B cell (primary cell): ENCODE data around the gene PC. TPM values are rescaled to one million over a fixed set of nuclear protein-coding genes. Genes with fewer than 3 reads are reported as not detected.

Source experiments
- ATAC-seq: fragments of 200-7000 bp; cut with Tn5 transposase; one replicate; pipeline ENCODE4 v1.10.0; 2021; ENCODE audit warnings: low read depth, mild to moderate bottlenecking, moderate number of reproducible peaks, moderate library complexity
- CTCF ChIA-PET: fragments of 350-600 bp; sonication (Branson Sonifier 250); formaldehyde crosslinking; loops from one replicate; lab custom pipeline; 2021; ENCODE audit warnings: antibody characterized with exemption, inconsistent platforms; lab: Charles Lee
- POLR2A ChIA-PET: fragments of 350-600 bp; sonication (Branson Sonifier 250); formaldehyde crosslinking; loops from one replicate; lab custom pipeline; 2021; ENCODE audit warnings: antibody characterized with exemption; lab: Charles Lee
- DNase-seq: peaks from one replicate; pipeline ENCODE4 v3.0.0; 2013
- H2AFZ ChIP-seq: 2 replicates; pipeline ENCODE4 v1.6.1; 2012; ENCODE audit warnings: mild to moderate bottlenecking, low read depth, low read length; ENCODE audit not compliant: insufficient read depth, poor library complexity, severe bottlenecking
- H3K27ac ChIP-seq, 2 donors: 1 replicate in 1 of 2; 2 replicates in 1 of 2; pipeline ENCODE4 v1.5.1; 2012 to 2013; ENCODE audit warnings: low read length in 2 of 2, mild to moderate bottlenecking in 2 of 2, moderate library complexity in 1 of 2
- H3K27me3 ChIP-seq, 4 experiments: fragments of 200-600 bp in 1 of 4; sonication (generic) in 1 of 4; replicated peaks in 1 of 4; 1 replicate in 2 of 4; 2 replicates in 2 of 4; pipeline versions ENCODE4 v1.6.1 to v1.7.0; 2013 to 2016; ENCODE audit warnings: low read length in 3 of 4, mild to moderate bottlenecking in 2 of 4, mixed read lengths in 1 of 4, moderate library complexity in 1 of 4; ENCODE audit not compliant: insufficient read depth in 4 of 4, control insufficient read depth in 3 of 4; ENCODE audit errors: control extremely low read depth in 1 of 4
- H3K36me3 ChIP-seq, 2 experiments: replicated peaks in 1 of 2; 1 replicate in 1 of 2; 2 replicates in 1 of 2; pipeline versions ENCODE4 v1.6.1 to v1.7.1; 2013; ENCODE audit warnings: low read length in 1 of 2; ENCODE audit not compliant: insufficient read depth in 2 of 2, control insufficient read depth in 1 of 2; ENCODE audit errors: control extremely low read depth in 1 of 2, extremely low read depth in 1 of 2
- H3K4me1 ChIP-seq, 2 donors: fragments of 200-600 bp in 1 of 2; sonication (generic) in 1 of 2; 1 replicate in 1 of 2; 2 replicates in 1 of 2; pipeline versions ENCODE4 v1.5.1 to v1.6.1; 2013 to 2017; ENCODE audit warnings: low read length in 2 of 2; ENCODE audit not compliant: control insufficient read depth in 2 of 2, insufficient read depth in 2 of 2
- H3K4me2 ChIP-seq: replicated peaks from 2 replicates; pipeline ENCODE3; 2012; ENCODE audit warnings: mild to moderate bottlenecking, low read depth, low read length; ENCODE audit not compliant: poor library complexity, severe bottlenecking
- H3K4me3 ChIP-seq, 5 experiments: fragments of 200-600 bp in 1 of 5; sonication (generic) in 1 of 5; 1 replicate in 3 of 5; 2 replicates in 2 of 5; pipeline versions ENCODE4 v1.5.1 to v1.7.0; 2011 to 2016; ENCODE audit warnings: low read length in 4 of 5, mild to moderate bottlenecking in 4 of 5, low read depth in 2 of 5, control low read depth in 1 of 5, moderate library complexity in 1 of 5; ENCODE audit not compliant: insufficient read depth in 1 of 5; ENCODE audit errors: control extremely low read depth in 1 of 5, extremely low read depth in 1 of 5
- H3K79me2 ChIP-seq: fragments of 200-600 bp; sonication (generic); one replicate; pipeline ENCODE4 v1.6.0; 2016; ENCODE audit warnings: low read length; ENCODE audit not compliant: control insufficient read depth, insufficient read depth
- H3K9ac ChIP-seq: fragments of 200-600 bp; sonication (generic); 2 replicates; pipeline ENCODE4 v1.6.1; 2017; ENCODE audit warnings: mild to moderate bottlenecking, low read length, moderate library complexity
- H3K9me3 ChIP-seq, 3 donors: one replicate each; pipeline versions ENCODE4 v1.6.1 to v1.7.1; 2013; ENCODE audit warnings: low read length in 2 of 3; ENCODE audit not compliant: control insufficient read depth in 2 of 3, insufficient read depth in 1 of 3; ENCODE audit errors: control extremely low read depth in 1 of 3
- H4K20me1 ChIP-seq: 2 replicates; pipeline ENCODE4 v1.6.0; 2012; ENCODE audit warnings: mild to moderate bottlenecking, low read length; ENCODE audit not compliant: insufficient read depth, control insufficient read depth, poor library complexity, severe bottlenecking
- H3K27ac Mint-ChIP-seq: one replicate; pipeline ENCODE4 v1.8.0; 2021; ENCODE audit warnings: mixed read lengths
- H3K27me3 Mint-ChIP-seq: one replicate; pipeline ENCODE4 v1.8.0; 2021; ENCODE audit warnings: mixed read lengths
- H3K4me1 Mint-ChIP-seq: one replicate; pipeline ENCODE4 v1.8.0; 2021; ENCODE audit warnings: mixed read lengths
- H3K4me3 Mint-ChIP-seq: one replicate; pipeline ENCODE4 v1.8.0; 2021; ENCODE audit warnings: mixed read lengths
- H3K9me3 Mint-ChIP-seq: one replicate; pipeline ENCODE4 v1.8.0; 2022; ENCODE audit warnings: mixed read lengths; ENCODE audit not compliant: insufficient read depth
- CTCF ChIP-seq: fragments of 200-600 bp; IDR thresholded peaks from one replicate; pipeline ENCODE4 v1.8.0; 2022; ENCODE audit warnings: antibody characterized with exemption, mild to moderate bottlenecking
- EZH2 ChIP-seq: IDR thresholded peaks from 2 replicates; pipeline ENCODE4 v1.6.1; 2012; ENCODE audit warnings: borderline replicate concordance, low read depth, mild to moderate bottlenecking, moderate library complexity, low read length; ENCODE audit not compliant: insufficient read depth, poor library complexity, severe bottlenecking
- WGBS: methylation state at CpG from one replicate; pipeline ENCODE4 v1.1.5; 2013; ENCODE audit warnings: missing lambda C conversion rate; ENCODE audit not compliant: insufficient coverage; 5-methylcytosine and 5-hydroxymethylcytosine counted together
- intact Hi-C: fragments of 100-400 bp; cut with micrococcal nuclease; formaldehyde crosslinking; loops from one replicate; pipeline ENCODE4 v1.10.0; 2022
- polyA plus RNA-seq: library from polyadenylated mRNA; depleted of rRNA; stranded (reverse); fragments of >200 nt; gene quantifications from 2 replicates; pipeline ENCODE4 v1.2.3, GENCODE V29; 2012
- total RNA-seq, 2 donors: library from RNA; stranded (reverse); fragments of 120-200 nt in 1 of 2; gene quantifications; 1 replicate in 1 of 2; 2 replicates in 1 of 2; pipeline versions ENCODE4 v1.2.3 to v1.2.4, GENCODE V29; 2013 to 2022

The PC gene
- total and polyA plus RNA-seq, 2 donors (not counting 1 experiment from before 2014, with no cell fraction given) = 1.5 to 4.4 TPM

GRCh38 chr11:66975405-66976027, 17.3 kb upstream of the PC start:
- CTCF ChIA-PET = interaction anchor here (1.5 kb wide), 1 partner anchor 280 kb away, joined by 4 read pairs; no protein-coding TSS in a partner anchor

More at GRCh38 chr11:66975405-66976027, 17.3 kb upstream of the PC start:
- H2AFZ ChIP-seq = no peak overlapping the region
- H3K4me1 ChIP-seq = no peaks in the 10 kb centered on the region
- H3K27me3 ChIP-seq = peaks cover 0 to 10% (median 3%) of the 10 kb centered on the region in 4 experiments
- ATAC-seq (no peak), DNase-seq (no peak)
- H3K27me3 Mint-ChIP-seq = peaks cover 22% of the 10 kb centered on the region
- H3K4me3 ChIP-seq = no peak overlapping the region
- H3K9ac ChIP-seq = no peak overlapping the region
- POLR2A ChIA-PET = no interaction called here
- WGBS = 73% methylated on average over 11 of the region's 11 CpGs
- H3K9me3 ChIP-seq = peaks cover 0 to 37% (median 8%) of the 10 kb centered on the region in 3 donors
- no peaks in the 10 kb centered on the region for H4K20me1 ChIP-seq
- H3K36me3 ChIP-seq = no peaks in the 10 kb centered on the region
- H3K79me2 ChIP-seq = no peaks in the 10 kb centered on the region
- no peak overlapping the region for H3K4me2 ChIP-seq
- no peak overlapping the region for H3K4me3 Mint-ChIP-seq
- H3K27ac Mint-ChIP-seq = no peak overlapping the region
- H3K9me3 Mint-ChIP-seq = peaks cover 2% of the 10 kb centered on the region
- intact Hi-C loops = loop anchor here (1.0 kb wide), 1 partner anchor 281 kb away; no protein-coding TSS in a partner anchor
- H3K27ac ChIP-seq = no peak overlapping the region
- H3K4me1 Mint-ChIP-seq = no peaks in the 10 kb centered on the region
- no peak for TF ChIP-seq EZH2
- TF ChIP-seq CTCF = no peak
